Liver (tissue), 9 donors: Measurements from ENCODE around the gene LPCAT1. TPM values are rescaled to one million over a fixed set of nuclear protein-coding genes. Genes with fewer than 3 reads are reported as not detected.

Experiments
- DNase-seq: peaks from one replicate; pipeline ENCODE4 v3.0.0-alpha.2; 2017; ENCODE audit warnings: low spot score
- H3K27ac ChIP-seq, 2 donors: one replicate each; pipeline ENCODE4 v1.7.0; 2013; ENCODE audit warnings: inconsistent platforms in 2 of 2, low read length in 2 of 2, control low read depth in 1 of 2, low read depth in 1 of 2, mild to moderate bottlenecking in 1 of 2
- H3K27me3 ChIP-seq, 4 donors: one replicate each; pipeline versions ENCODE4 v1.6.1 to v1.7.0; 2013; ENCODE audit warnings: low read length in 3 of 4, inconsistent platforms in 1 of 4, mild to moderate bottlenecking in 1 of 4, moderate library complexity in 1 of 4; ENCODE audit not compliant: control insufficient read depth in 4 of 4, insufficient read depth in 4 of 4
- H3K36me3 ChIP-seq, 4 donors: one replicate each; pipeline versions ENCODE4 v1.6.1 to v1.7.0; 2013; ENCODE audit warnings: low read length in 3 of 4, mild to moderate bottlenecking in 3 of 4, low read depth in 1 of 4, moderate library complexity in 1 of 4; ENCODE audit not compliant: control insufficient read depth in 4 of 4, insufficient read depth in 3 of 4
- H3K4me1 ChIP-seq, 4 donors: one replicate each; pipeline versions ENCODE4 v1.6.1 to v1.7.0; 2013; ENCODE audit warnings: low read length in 3 of 4, mild to moderate bottlenecking in 3 of 4, moderate library complexity in 1 of 4; ENCODE audit not compliant: control insufficient read depth in 4 of 4, insufficient read depth in 4 of 4
- H3K4me3 ChIP-seq, 3 donors: one replicate each; pipeline versions ENCODE4 v1.6.1 to v1.7.0; 2013; ENCODE audit warnings: low read length in 3 of 3, control low read depth in 1 of 3, low read depth in 1 of 3, mild to moderate bottlenecking in 1 of 3
- H3K9ac ChIP-seq, 2 donors: one replicate each; pipeline ENCODE4 v1.7.0; 2013; ENCODE audit warnings: low read length in 2 of 2, mild to moderate bottlenecking in 2 of 2, moderate library complexity in 2 of 2, control low read depth in 1 of 2, low read depth in 1 of 2
- H3K9me3 ChIP-seq, 4 donors: one replicate each; pipeline versions ENCODE4 v1.6.1 to v1.7.0; 2013; ENCODE audit warnings: low read length in 3 of 4; ENCODE audit not compliant: control insufficient read depth in 4 of 4
- CTCF ChIP-seq: fragments of 150-350 bp; IDR thresholded peaks from 2 replicates; pipeline ENCODE4 v1.5.1; 2017; ENCODE audit warnings: improper control_type of control experiment, low read depth, low read length; ENCODE audit not compliant: missing input control
- EGR1 ChIP-seq, 2 donors: IDR thresholded peaks; 2 replicates each; pipeline ENCODE4 v1.6.1; 2016 to 2018; ENCODE audit warnings: antibody characterized with exemption in 2 of 2, low read depth in 2 of 2
- FOXA1 ChIP-seq: IDR thresholded peaks from 2 replicates; pipeline ENCODE4 v1.6.1; 2016; ENCODE audit warnings: antibody characterized with exemption
- FOXA2 ChIP-seq: IDR thresholded peaks from 2 replicates; pipeline ENCODE4 v1.6.1; 2016; ENCODE audit warnings: antibody characterized with exemption
- GABPA ChIP-seq, 2 donors: IDR thresholded peaks in 1 of 2; conservative IDR thresholded peaks in 1 of 2; 2 replicates each; pipeline ENCODE4 v1.6.1; 2016; ENCODE audit warnings: antibody characterized with exemption in 2 of 2, mild to moderate bottlenecking in 1 of 2, moderate library complexity in 1 of 2
- HNF4A ChIP-seq, 2 donors: conservative IDR thresholded peaks; 2 replicates each; pipeline ENCODE4 v1.6.1; 2016; ENCODE audit warnings: antibody characterized with exemption in 2 of 2, mild to moderate bottlenecking in 2 of 2
- HNF4G ChIP-seq: IDR thresholded peaks from 2 replicates; pipeline ENCODE4 v1.6.1; 2016; ENCODE audit warnings: antibody characterized with exemption
- MAX ChIP-seq: IDR thresholded peaks from 2 replicates; pipeline ENCODE4 v1.6.1; 2016; ENCODE audit warnings: antibody characterized with exemption
- NR2F2 ChIP-seq: IDR thresholded peaks from 2 replicates; pipeline ENCODE4 v1.6.1; 2016; ENCODE audit warnings: antibody characterized with exemption
- RAD21 ChIP-seq, 2 donors: IDR thresholded peaks; 2 replicates each; pipeline ENCODE4 v1.6.1; 2016; ENCODE audit warnings: antibody characterized with exemption in 2 of 2, mild to moderate bottlenecking in 2 of 2
- RXRA ChIP-seq, 2 donors: IDR thresholded peaks; 2 replicates each; pipeline ENCODE4 v1.6.1; 2017 to 2018; ENCODE audit warnings: antibody characterized with exemption in 2 of 2, mild to moderate bottlenecking in 1 of 2
- SP1 ChIP-seq: IDR thresholded peaks from 2 replicates; pipeline ENCODE4 v1.6.1; 2018; ENCODE audit warnings: antibody characterized with exemption, mild to moderate bottlenecking
- TAF1 ChIP-seq: conservative IDR thresholded peaks from 2 replicates; pipeline ENCODE4 v1.6.1; 2016; ENCODE audit warnings: antibody characterized with exemption, mild to moderate bottlenecking
- YY1 ChIP-seq: IDR thresholded peaks from 2 replicates; pipeline ENCODE4 v1.6.1; 2016; ENCODE audit warnings: antibody characterized with exemption, mild to moderate bottlenecking
- ZBTB33 ChIP-seq: IDR thresholded peaks from 2 replicates; pipeline ENCODE4 v1.6.1; 2016; ENCODE audit warnings: antibody characterized with exemption
- WGBS: extraction: QIAGEN DNeasy Blood & Tissue Kit; methylation state at CpG from one replicate; pipeline ENCODE4 v1.1.7; 2013; 5-methylcytosine and 5-hydroxymethylcytosine counted together
- polyA plus RNA-seq, 2 donors: library from polyadenylated mRNA; stranded (reverse) in 1 of 2; unstranded in 1 of 2; fragments of 200-250 nt in 1 of 2; fragments of >200 nt in 1 of 2; fragmentation: Nextera tagmentation in 1 of 2; extraction: Ambion mirVana in 1 of 2; gene quantifications; one replicate each; pipeline versions ENCODE4 v1.2.1 to v1.2.3, GENCODE V29; 2013 to 2015
- total RNA-seq, 2 donors: library from RNA; depleted of rRNA; stranded (reverse); fragments of >200 nt; gene quantifications; one replicate each; pipeline ENCODE4 v1.2.3, GENCODE V29; 2014
- donor health status: healthy.
- donor health status: healthy.
- donor health status: healthy.
- donor health status: healthy.
- donor health status: healthy.

LPCAT1 gene
- total and polyA plus RNA-seq, 4 donors: 1.5 to 12.8 (median 9.9) TPM

GRCh38 chr5:1552521-1553255 is 28.9 kb upstream of the LPCAT1 start:
- Histone ChIP-seq H3K36me3 (no peaks in the 10 kb centered on the region), H3K27ac (no peak overlapping the region), H3K4me3 (no peak overlapping the region), H3K9ac (no peak overlapping the region), H3K4me1 (no peaks in the 10 kb centered on the region), H3K27me3 (no peaks in the 10 kb centered on the region), H3K9me3 (no peaks in the 10 kb centered on the region)
- TF ChIP-seq SP1 (no peak), MAX (no peak), HNF4A (conservative IDR thresholded peaks at IDR 0.05) (no peak), RAD21 (IDR thresholded peaks at IDR 0.05) (no peak), EGR1 (IDR thresholded peaks at IDR 0.05; ENCODE audit: low read depth in 2 of 2) (no peak), HNF4G (no peak), FOXA1 (no peak), FOXA2 (no peak), YY1 (no peak), TAF1 (no peak), GABPA (IDR thresholded peaks at IDR 0.05 in 1 of 2, conservative IDR thresholded peaks at IDR 0.05 in 1 of 2) (no peak), ZBTB33 (no peak), NR2F2 (no peak)
- peak; percentile 29 for DNase-seq
- WGBS: 80% methylated on average over 33 of the region's 33 CpGs

GRCh38 chr5:1551426-1552301 is 27.9 kb upstream of the LPCAT1 start:
- 91% methylated on average over 32 of the region's 32 CpGs for WGBS
- H3K9ac ChIP-seq: no peak overlapping the region
- no peaks in the 10 kb centered on the region for H3K4me1 ChIP-seq
- H3K9me3 ChIP-seq: no peaks in the 10 kb centered on the region
- no peak overlapping the region for H3K4me3 ChIP-seq
- no peaks in the 10 kb centered on the region for H3K36me3 ChIP-seq
- TF ChIP-seq SP1 (no peak), RAD21 (IDR thresholded peaks at IDR 0.05) (no peak), TAF1 (no peak), EGR1 (IDR thresholded peaks at IDR 0.05; ENCODE audit: low read depth in 2 of 2) (no peak), RXRA (IDR thresholded peaks at IDR 0.05) (no peak), CTCF (no peak)
- no peak overlapping the region for H3K27ac ChIP-seq
- H3K27me3 ChIP-seq: no peaks in the 10 kb centered on the region
- DNase-seq: peak; percentile 23
